ENCODE data around the gene KRTAP12-2.
"Not testable (repeated sequence)": the region's sequence is repeated elsewhere in the genome, so short reads cannot be mapped to it uniquely, and the experiment has no call there.

Gene KRTAP12-2

DNA sequence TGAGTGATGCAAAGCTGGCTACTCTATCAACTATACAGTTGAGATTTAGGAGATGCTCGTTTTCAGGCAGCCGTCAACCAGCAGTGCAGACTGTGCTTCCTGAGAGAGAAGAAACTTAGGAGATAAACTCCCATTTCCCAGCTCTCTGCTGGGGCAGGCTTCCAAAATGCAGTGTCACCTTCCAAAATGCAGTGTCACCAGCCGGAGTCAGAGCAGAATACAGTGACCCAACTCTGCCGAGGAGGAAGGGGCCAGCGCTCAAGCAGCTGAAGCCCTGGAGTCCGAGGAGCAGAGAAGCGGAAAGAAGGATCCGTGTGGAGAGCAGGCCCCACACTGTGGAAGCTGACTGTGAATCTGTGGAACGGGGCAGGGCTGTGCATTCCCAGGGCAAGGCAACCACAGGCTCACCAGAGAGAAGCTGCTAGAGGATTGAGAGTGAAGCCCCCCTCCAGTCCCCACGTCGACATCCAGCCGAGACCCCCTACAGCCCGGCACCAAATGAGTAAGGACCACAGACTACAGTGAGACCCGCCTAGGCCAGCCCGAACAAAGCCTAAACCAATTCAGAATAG, 15.9 kb upstream of the KRTAP12-2 start:
- DNase-seq, result no peak

GRCh38 chr21:44681861-44682579, 15.3 kb upstream of the KRTAP12-2 start, which contains the start of gene KRTAP12-1:
Gene KRTAP12-1 (minus strand): TSS chr21:44682163. CDS start chr21:44682123, 40 bp downstream.
- DNase-seq, result no peak

DNA sequence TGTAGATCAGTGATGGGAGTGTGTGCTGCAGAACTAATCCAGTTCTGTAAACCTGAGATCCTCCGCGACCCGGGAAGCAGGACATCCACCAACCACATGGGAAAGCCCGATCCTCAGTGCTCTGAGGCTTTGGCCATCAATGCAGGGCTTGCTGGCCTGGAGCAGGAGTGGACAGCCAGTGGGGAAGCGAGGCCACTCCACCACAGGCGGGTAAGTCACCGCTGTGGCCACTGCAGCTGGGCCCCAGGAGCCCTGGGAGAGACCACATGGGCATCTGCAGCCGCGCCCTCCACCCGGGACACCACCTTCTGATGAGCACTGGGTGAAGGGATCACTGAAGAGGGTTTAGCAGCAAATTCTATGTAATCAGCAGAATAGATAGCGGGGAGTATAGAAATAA, 14.4 kb upstream of the KRTAP12-2 start:
- no peak for DNase-seq

DNA sequence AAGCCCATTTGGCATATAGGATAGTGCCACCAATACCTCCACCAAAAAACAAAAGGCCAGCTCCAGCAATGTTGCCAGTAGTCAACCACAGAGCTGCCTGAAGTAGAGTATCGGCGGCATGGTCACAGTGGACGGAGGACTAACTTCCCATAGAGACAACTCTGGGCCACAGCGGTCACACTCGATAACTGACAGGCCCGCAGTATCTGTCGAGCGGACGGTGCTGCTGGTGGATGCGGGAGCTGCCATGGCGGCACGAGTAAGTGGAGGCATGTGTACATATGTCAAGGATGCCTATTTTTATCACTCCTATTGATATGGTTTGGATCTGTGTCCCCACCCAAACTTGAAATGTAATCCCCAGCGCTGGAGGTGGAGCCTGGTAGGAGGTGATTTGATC, 11.2 kb upstream of the KRTAP12-2 start:
- no peak for DNase-seq

DNA sequence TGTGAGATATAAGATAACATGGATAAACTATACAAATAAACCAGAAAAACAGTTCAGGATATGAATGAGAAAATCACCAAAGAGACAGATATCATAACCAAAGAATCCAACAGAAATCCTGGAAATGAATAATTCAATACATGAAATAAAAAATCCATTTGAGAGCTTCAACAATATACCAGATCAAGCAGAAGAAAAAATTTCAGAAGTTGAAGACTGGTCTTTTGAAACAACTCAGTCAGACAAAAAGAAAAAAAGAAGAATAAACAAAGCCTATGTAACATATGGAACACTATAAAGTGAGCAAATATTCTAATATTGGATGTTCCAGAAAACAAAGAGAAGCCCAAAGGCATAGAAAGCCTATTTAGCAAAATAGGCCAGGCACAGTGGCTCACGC, 5.2 kb upstream of the KRTAP12-2 start:
- DNase-seq, result no peak

DNA sequence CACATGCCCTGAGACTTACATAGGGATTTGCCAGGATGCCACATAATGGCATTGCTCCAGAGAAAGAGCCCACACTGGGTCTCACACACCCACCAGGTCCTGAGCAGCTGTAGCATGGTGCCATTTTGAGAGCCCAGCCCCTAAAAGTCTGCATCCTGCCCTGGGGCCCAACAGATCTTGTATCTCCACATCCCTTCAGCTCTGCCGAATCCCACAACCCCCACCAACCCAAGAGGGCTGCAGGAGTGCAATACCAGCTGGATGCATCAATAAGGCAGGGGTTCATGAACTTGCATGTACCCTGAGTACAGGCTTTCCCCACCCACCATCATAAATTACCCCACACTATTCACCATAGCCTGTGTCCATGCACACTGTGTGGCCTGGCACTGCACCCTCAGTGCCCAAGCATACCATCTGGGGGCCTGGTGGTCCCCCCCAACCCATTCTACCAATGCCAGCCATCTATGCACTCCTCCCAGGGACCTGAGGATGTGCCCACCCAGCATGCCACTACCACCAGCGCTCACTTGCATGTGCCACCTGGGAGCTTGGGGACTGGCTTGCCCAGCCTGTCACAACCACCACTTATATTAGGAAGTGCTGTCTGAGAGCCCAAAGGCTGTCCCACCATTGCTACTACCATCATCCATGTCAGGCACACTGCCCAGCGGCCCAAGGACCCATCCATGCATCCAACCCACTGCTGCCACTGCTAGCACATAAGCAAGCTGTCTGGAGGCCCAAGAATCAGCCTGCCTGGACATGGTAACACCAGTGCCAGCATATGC, 4.1 kb upstream of the KRTAP12-2 start:
- DNase-seq, result no peak

DNA sequence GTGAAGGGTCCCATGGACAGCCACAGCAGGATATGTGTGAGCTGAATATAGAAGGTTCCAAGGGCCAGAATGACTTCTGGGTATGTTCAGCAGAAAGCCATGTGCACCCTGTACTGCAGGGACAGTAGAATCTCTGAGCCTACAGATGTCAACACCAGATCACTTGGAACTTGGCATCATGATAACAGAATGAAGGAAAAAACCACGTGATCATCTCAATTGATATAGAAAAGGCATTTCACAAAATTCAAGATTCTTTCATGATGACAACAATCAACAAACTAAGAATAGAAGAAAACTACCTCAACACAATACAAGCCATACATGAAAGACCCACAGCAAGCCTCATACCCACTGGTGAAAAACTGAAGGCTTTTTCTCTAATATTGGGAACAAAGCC, 885 bp upstream of the KRTAP12-2 start:
- no peak for DNase-seq

DNA sequence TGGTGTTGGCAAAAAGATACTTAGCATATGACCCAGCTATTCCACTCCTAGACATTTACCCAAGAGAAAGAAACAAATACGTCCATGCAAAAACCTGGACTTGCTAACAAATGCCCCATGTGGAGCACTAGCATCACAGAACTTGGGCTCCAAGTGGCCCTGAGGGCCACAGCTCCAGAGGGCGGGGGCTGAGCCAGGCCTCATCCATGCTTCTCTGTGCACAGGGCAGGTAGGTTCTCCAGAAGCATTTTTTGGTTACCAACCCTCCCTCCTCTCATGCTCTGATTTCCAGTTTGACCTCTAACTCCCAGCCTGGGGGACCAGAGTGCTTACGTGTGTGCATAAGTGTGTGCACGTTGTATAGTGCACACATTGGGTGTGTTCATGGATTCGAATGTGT, 2.0 kb downstream of the KRTAP12-2 start:
- no peak for DNase-seq

GRCh38 chr21:44661567-44661966, 5.2 kb downstream of the KRTAP12-2 start:
- DNase-seq, result not testable (repeated sequence)

DNA sequence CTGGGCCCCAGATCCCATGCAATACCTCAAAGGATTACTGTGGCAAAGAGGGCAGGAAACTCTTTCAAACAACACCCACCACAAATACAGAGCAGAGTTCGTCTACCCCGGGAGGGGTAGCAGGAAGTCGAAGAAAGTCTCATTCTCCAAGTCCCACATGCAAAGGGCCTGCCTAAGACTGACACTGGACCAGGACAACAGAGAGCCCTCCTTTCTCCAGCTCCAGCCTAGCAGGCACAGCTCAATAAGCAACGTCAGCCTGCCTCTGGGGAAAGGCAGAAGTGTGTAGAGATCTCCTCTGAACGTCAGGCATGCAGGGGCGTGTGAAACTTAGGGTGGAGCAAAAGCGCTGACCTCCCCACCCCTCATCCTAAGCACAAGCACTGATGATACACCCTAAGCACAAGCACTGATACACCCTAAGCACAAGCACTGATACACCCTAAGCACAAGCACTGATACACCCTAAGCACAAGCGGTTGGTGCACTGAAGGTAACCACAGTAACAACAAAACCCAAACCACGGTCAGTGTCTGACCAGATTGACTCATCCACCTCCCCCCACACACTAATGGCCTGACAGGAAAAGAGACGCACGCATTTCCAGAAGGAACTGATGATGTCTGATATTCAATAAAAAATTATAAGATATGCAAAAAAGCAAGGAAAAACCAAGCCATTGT, 7.7 kb downstream of the KRTAP12-2 start:
- no peak for DNase-seq

DNA sequence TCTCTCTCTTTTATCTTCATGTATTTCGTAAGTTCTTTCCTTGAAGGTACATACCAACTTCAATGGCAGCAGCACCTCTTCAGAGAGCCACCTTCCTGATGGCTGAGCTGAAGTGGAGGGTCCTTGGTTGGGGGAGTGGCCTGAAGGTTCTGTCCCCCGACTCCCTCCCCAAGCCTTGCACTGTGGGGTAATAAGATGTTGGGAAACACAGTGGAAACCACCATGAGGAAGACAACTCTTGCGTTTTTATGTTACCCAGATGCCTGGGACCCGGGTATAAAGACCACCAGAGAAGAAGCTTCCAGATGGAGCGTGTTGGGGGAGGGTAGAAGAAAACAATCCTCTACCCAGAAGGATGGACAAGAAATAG, 8.2 kb downstream of the KRTAP12-2 start:
- no peak for DNase-seq

GRCh38 chr21:44657635-44658540, 8.8 kb downstream of the KRTAP12-2 start, which contains the start of gene KRTAP12-3:
Gene KRTAP12-3 (plus strand): TSS chr21:44657932. CDS start chr21:44657980, 48 bp downstream.
- no peak for DNase-seq

GRCh38 chr21:44656868-44657267, 9.9 kb downstream of the KRTAP12-2 start:
- DNase-seq, result no peak

DNA sequence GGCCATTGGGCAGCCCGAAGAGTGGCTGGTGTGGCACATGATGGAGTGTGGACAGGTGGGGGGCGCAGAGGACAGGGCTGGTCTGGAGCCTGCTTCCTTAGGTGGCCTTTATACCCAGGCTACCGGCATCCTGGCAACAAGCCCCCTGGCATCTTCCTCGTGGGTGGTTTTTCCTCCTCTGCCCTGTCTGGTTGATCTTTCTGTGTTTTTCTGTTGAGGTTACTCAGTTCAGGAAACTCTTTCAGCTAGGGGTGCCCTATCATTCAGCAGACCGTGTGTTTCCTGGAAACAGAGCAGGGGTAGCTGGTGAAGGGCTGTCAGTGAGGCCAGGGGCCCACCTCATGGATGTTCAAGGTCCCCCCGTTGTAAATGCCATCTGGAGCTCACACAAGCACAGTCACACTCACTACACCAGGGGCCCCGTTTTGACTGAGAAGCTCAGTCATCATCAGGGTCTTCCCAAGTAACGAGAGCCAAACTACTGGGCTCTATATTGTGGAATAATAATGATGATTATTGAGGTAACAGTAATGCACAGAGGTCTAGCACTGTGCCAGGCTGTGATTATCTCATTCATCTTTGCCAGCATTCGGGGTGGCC, 12.1 kb downstream of the KRTAP12-2 start, which contains the start of gene KRTAP12-4:
Gene KRTAP12-4, minus strand, starts transcription at position 84 of the 600 bp plus-strand sequence. Its CDS starts 45 bp downstream, at position 39.
- DNase-seq, result no peak

DNA sequence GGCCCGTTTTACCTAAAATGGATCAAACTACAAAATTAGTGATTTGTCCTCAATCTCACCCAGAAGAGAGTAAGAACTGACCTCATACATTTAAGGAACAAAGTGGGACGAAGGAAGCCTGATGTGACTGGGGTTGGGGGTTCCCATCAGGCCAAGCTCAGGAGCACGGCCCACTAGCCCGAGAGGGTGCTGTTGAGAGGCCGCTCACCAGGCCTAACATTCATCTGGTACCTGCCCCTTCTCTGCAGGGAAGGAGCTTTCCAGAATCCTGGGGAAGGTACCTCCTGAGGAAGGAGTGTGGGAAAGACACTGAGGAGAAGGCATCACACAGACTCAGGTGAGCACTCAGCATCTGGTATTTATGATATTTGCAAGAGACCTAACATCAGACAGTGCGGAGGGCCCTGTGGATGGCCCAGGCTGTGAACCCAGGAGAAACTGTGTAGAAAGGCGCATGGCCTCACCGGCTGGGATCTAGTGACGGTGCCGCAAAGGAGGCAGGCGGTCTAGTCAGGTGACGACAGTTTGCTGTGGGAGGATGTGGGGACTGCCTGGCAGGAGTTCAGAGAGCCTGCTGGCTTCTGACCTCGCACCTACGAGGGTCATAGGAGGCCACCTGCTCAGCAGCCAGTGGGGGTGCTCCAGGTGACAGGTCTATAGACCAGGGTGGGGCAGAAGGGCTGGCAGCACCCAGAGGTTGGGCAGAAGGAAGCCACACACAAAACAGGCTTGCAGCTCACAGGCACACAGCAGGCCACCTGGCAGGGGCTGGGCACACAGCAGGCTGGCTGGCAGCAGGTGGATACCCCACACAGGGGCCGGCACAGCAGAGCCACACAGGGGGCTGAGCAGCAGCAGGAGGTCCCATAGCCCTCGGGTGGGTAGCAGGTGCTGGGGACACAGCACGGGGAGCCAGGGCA, 12.8 kb downstream of the KRTAP12-2 start:
- DNase-seq, result no peak

DNA sequence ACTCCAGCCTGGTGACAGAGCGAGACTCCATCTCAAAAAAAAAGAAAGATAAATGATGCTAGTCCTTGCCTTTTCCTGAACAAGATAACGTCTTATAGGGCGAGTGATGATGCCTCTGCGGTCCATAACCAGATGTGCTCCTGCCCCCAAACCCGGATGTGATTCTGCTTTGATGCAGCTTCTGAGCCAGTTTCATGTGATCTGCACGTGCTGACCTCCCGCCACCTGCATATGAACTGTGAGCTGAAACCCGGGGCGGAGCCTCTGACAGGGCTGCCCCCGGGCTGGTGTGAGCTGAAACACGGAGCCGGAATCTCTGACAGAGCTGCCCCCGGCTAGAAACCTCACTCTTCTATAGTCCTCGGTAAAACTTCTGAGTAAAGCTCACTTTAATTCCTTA, 13.6 kb downstream of the KRTAP12-2 start:
- DNase-seq, result no peak

DNA sequence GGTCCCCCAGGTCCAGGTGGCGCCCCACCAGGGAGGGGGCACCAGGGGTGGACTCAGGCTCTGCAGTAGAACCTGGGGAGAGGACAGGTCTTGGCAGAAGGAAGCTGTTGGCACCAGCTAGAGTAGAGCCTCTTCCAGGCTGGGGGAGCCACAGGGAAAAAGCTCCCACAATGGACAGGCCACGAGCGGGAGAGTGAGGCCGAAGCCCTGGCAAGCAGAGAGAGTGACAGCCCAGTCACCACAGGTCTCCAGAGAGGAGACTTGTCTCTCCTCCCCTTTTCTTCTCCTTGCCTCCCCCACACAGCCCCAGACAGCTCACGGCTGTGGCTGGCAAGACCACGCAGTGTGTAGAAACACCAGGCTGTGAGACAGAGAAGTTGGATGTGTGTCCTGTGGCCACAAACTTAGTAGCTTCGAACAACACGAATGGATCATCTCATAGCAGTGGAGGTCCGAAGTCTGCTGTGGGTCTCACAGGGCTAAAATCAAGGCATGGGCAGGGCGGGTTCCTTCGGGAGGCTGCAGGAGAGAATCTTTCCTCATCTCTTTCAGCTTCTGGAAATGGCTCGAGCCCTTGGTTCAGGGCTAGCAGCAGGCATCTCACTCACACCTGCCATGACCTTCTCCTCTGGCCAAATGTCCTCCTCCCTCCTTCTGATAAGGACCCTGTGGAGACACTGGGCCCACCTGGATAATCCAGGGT, 15.6 kb downstream of the KRTAP12-2 start:
- no peak for DNase-seq

- no peak for DNase-seq
Measured at GRCh38 chr21:44650265-44650972, 16.3 kb downstream of the KRTAP12-2 start.

DNA sequence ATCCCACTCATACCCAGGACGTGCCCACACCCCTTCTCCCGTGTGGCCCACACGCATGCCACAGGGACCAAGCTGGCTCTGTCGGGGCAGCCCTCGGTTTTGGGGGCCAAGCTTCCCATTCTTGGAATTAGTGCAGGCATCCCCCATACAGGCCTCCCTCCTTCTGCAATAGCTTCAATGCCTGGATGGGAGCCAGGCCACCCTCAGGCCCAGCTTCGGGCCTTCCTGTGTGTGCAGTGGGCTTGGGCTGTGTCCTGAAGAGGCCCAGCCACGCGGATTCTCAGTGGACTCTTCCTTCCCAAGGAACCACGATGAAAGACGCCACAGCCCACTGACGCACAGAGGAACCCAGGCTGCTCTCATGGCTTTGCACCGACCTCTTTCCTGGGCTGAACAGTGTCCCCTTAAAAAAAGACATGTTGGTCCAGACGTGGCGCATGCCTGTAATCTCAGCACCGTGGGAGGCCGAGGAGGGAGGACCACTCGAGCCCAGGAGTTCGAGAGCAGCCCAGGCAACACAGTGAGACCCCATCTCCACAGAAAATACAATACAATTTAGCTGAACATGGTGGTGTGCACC, 17.1 kb downstream of the KRTAP12-2 start:
- DNase-seq, result no peak

Data from AML-193 (cell line).